AG04449 (cell line): ENCODE measurements around the gene PRKG1.

ENCODE experiments used
- CTCF ChIA-PET: fragments of 350-600 bp; formaldehyde crosslinking; extraction: SDS; loops from one replicate; lab custom pipeline; 2021; ENCODE audit warnings: antibody characterized with exemption; lab: Yijun Ruan, JAX
- POLR2A ChIA-PET: fragments of 400-600, 350-600 bp; formaldehyde crosslinking; extraction: SDS; loops from one replicate; lab custom pipeline; 2020; ENCODE audit warnings: antibody characterized with exemption, inconsistent platforms; lab: Yijun Ruan, JAX
- DNase-seq: peaks from one replicate; pipeline ENCODE4 v3.0.0-alpha.2; 2010; ENCODE audit warnings: low read depth, low spot score
- H3K4me3 ChIP-seq: 2 replicates; pipeline ENCODE4 v1.5.1; 2011; ENCODE audit warnings: low read depth, mild to moderate bottlenecking, control low read depth, low read length
- TF ChIP-seq, protein P1 (sequence below): IDR thresholded peaks from one replicate; pipeline ENCODE4 v1.5.1; 2011; ENCODE audit warnings: mild to moderate bottlenecking, moderate library complexity, low read length, control low read depth, inconsistent platforms; ENCODE audit not compliant: insufficient read depth; ENCODE audit errors: missing control alignments

Gene PRKG1

DNA sequence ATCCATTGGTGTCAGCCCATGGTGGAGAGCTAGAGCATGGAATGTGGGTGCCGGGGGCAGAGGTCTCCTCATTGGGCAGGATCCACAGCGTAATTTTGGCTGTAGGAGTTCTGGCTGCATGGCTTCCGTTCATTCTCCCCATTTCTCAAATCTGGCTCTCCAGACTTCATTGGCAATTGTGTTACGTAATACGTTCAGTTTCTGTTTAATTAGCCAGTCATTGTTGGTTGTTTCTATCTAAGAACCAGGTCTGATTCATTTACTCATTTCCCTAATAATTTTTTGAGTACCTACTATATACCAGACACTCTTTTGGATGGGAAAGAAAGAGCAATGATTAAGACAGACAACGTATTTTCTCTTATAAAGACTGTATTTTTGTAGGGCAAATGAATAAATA is 325.6 kb downstream of the PRKG1 start:
- ChIA-PET CTCF (no interaction called here), POLR2A (no interaction called here)
- no peak overlapping the region for H3K4me3 ChIP-seq
- DNase-seq = no peak
- TF ChIP-seq, protein P1, sequence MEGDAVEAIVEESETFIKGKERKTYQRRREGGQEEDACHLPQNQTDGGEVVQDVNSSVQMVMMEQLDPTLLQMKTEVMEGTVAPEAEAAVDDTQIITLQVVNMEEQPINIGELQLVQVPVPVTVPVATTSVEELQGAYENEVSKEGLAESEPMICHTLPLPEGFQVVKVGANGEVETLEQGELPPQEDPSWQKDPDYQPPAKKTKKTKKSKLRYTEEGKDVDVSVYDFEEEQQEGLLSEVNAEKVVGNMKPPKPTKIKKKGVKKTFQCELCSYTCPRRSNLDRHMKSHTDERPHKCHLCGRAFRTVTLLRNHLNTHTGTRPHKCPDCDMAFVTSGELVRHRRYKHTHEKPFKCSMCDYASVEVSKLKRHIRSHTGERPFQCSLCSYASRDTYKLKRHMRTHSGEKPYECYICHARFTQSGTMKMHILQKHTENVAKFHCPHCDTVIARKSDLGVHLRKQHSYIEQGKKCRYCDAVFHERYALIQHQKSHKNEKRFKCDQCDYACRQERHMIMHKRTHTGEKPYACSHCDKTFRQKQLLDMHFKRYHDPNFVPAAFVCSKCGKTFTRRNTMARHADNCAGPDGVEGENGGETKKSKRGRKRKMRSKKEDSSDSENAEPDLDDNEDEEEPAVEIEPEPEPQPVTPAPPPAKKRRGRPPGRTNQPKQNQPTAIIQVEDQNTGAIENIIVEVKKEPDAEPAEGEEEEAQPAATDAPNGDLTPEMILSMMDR = no peak

DNA sequence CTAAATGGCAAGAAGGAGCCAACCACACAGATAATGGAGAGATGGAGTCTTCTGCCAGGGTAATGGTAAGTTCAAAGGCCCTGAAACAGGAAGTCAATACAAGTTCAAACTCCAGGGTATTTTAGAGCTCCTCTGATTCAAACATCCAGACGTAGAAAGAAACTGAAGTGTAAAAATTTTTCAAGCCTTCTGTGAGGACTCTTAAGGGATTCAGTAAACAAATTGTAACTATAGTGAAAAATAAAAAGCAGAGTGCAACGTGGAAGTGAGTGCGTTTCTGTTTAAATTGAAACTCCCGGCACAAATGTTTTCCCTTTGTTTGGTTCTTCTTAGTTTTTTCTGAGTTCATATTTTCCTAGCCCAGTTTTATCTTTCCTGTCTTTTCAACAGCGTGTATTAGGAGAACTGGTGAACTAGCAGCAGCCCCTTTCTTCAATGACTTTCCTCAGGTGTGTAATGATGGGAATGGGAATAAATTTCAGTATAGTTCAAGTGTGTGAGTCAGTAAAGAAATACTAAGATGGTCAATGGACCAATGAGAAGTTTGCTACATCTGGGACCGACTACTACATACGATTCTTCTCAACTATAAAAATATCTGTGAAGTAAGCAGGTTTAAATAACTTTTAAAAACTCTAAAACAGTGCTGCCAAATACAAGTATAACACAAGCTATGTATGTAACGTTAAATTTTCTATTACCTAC is 326.3 kb downstream of the PRKG1 start:
- no peak overlapping the region for H3K4me3 ChIP-seq
- ChIA-PET POLR2A (no interaction called here), CTCF (no interaction called here)
- TF ChIP-seq, protein P1 = no peak
- DNase-seq = no peak

DNA sequence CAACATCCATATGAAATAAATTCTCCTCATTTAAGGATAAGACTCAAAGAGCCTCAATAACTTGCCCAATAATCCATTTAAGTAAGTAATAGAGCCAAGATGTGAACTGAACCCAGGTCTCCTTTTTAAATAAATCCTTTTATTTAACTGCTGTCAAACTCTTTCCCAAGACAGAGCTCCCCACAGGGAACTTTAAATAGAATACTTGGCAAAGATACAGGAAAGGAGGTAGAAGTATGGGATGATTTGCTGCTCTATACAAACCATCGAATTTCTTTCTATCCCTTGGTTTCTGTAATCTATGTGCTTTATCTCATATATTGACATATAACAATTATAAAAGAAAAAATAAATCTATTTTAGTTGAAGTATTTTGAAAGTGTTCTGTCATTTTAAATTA is 329.2 kb downstream of the PRKG1 start:
- ChIA-PET POLR2A (no interaction called here), CTCF (interaction anchor here (1.2 to 1.9 kb wide), 3 partner anchors 14 to 813 kb away, joined by 3 to 7 read pairs (median 5); no protein-coding TSS in a partner anchor)
- DNase-seq = no peak
- TF ChIP-seq, protein P1 = no peak
- no peak overlapping the region for H3K4me3 ChIP-seq

DNA sequence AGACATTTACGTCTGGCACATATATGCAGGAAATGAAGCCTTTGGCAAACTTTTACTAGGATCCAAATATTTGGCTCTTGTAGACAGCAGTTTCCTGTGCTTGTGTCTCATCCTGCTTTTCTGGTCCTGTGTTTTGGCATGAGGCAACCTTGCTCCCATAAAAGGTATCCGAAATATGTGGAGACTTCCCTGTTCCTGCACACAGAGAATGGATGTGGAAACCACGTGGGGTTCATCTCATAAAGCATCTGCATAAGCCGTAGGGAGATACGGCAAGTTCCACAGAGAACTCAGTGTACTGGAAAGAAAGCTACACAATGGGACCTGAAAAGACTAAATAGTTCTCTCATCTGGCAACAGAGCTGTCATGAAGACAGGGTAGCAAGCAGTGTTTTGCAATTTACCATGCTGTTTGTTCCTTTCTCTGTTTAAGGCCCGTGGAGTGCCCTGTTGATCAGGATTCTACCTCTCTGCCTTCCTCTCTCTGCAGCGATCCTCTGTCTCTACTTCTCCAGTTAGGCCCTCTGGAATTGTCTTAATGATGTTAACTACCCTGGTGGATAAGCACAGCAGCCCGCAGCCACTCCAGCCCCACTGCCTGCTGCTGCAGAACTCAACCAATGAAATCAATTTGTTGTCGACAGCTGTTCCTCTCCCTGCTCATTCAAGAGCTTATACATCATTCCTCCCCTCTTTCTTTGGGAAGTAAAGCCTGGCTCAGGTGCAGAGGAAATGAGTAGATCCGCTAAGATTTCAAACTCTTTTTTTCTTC is 331.5 kb downstream of the PRKG1 start:
- DNase-seq = no peak
- H3K4me3 ChIP-seq = no peak overlapping the region
- CTCF ChIA-PET = interaction anchor here (1.2 kb wide), 1 partner anchor 17 kb away, joined by 3 read pairs; no protein-coding TSS in a partner anchor
- POLR2A ChIA-PET = no interaction called here
- TF ChIP-seq, protein P1 = no peak

DNA sequence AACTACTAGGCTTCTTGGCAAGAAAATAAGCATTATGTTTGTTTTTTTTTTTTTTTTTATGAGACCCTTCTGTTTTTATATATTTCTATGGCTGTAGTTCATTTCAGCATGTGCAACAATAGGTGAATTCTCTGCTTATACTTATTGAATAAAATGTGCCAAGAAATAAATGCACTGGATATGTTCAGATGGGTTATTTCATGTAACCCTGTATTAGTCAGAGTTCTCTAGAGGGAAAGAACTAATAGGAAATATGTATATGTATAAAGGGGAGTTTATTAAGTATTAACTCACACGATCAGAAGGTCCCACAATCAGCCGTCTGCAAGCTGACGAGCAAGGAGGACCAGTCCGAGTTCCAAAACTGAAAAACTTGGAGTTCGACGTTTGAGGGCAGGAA is 332.3 kb downstream of the PRKG1 start:
- TF ChIP-seq, protein P1 = no peak
- ChIA-PET CTCF (interaction anchor here (1.2 kb wide), 1 partner anchor 16 kb away, joined by 3 read pairs; no protein-coding TSS in a partner anchor), POLR2A (no interaction called here)
- no peak overlapping the region for H3K4me3 ChIP-seq
- DNase-seq = no peak

DNA sequence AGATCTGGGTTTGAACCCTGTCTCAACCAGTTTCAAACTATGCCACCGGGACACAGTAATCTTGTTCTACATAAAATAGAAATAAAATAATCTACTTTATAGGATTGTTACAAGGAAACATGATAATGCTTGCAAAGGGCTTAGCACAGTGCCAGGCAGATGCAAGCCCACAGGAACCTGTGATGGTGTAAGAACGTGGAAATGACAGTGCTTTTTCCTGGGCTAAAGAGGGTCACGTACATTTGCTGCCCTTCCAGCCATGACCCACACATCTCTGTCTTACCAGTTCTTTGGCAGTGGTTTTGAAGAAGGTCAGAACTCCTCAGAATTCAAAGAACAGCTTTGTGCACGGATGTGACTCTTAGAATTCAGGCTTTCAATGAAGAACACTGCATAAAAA is 342.2 kb downstream of the PRKG1 start:
- CTCF ChIA-PET = no interaction called here
- no peak overlapping the region for H3K4me3 ChIP-seq
- POLR2A ChIA-PET = no interaction called here
- DNase-seq = no peak
- TF ChIP-seq, protein P1 = no peak
